Myocyte (in vitro differentiated cells): ENCODE results near the gene THEM4. TPM values are rescaled to one million over a fixed set of nuclear protein-coding genes. Genes with fewer than 3 reads are reported as not detected.
"Not testable (repeated sequence)": the region's sequence is repeated elsewhere in the genome, so short reads cannot be mapped to it uniquely, and the experiment has no call there.

ENCODE experiments used
- DNase-seq: peaks from one replicate; pipeline ENCODE4 v3.0.0-alpha.2; 2012; ENCODE audit warnings: low read depth
- total RNA-seq: library from RNA; depleted of rRNA; stranded (reverse); fragments of >200 nt; gene quantifications from 2 replicates; pipeline ENCODE4 v1.2.3, GENCODE V29; 2014

Gene THEM4
- total RNA-seq, 1 donor from 2014 or later: 12.2 TPM

GRCh38 chr1:151860504-151861187 lies 48.7 kb downstream of the THEM4 start:
- DNase-seq: no peak

DNA sequence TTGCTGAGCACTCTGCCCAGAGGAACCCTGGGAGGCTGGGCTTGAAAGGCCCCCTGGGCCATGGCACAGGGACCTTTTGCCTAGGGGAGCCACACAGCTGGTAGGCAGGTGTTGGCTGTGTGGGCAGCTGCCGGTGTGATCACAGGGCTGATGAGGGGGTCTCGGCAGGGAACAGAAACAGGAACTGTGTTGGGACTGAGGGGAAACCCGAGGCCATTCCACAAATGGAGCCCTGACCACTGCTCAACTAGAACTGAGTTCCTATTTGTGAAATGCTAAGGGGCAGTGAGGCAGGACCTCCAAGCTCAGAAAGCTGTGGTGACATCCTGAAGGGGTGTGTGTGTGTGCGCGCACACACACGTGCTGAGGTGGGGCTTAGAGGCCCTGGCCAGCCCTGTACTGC lies 49.4 kb downstream of the THEM4 start:
- DNase-seq: no peak

GRCh38 chr1:151858886-151859665 lies 50.2 kb downstream of the THEM4 start:
- DNase-seq: no peak

GRCh38 chr1:151858030-151858746 lies 51.1 kb downstream of the THEM4 start:
- no peak for DNase-seq

GRCh38 chr1:151855933-151856332 lies 53.4 kb downstream of the THEM4 start:
- no peak for DNase-seq

DNA sequence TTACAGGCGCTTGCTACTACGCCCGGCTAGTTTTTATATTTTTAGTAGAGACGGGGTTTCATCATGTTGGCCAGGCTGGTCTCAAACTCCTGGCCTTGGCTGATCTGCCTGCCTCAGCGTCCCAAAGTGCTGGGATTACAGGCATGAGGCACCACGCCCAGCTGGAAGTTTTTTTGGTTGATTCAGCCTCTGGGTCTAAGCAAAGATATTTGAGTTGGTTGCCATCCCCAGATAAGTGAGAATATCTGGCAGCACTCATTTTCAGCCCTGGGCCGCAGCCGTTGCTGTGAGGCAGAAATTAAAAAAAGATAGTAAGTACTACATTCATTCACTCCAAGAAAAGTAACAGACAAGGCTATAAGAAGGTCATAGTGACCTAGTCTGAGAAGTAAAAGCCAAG lies 53.8 kb downstream of the THEM4 start:
- DNase-seq: not testable (repeated sequence)

DNA sequence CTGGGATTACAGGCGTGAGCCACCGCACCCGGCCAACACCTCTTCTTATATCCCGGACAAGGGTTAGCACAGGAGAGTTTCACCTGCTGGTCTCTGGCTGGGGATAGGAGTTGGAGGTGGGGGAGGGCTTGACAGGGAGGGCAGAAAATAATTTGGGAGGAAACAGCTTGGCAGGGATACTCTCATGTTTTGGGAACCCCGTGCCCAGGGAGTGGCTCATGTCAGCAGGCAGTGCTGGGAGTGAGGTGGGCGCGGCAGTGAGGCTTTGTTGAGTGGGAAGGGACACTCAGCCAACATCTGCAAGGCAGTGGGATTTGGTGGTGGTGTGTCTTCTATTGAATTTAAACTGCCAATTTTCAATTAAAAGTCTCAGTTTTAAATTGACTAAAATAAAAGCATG lies 54.7 kb downstream of the THEM4 start:
- no peak for DNase-seq

- no peak for DNase-seq
Observed at GRCh38 chr1:151853411-151853943, 55.8 kb downstream of the THEM4 start, which contains the start of gene THEM5. THEM5 (minus strand) TSS chr1:151853712; CDS start chr1:151853565, 147 bp downstream.

- DNase-seq: no peak
Observed at GRCh38 chr1:151852733-151853132, 56.6 kb downstream of the THEM4 start.

- no peak for DNase-seq
Observed at GRCh38 chr1:151851886-151852285, 57.4 kb downstream of the THEM4 start.

GRCh38 chr1:151849871-151850270 lies 59.4 kb downstream of the THEM4 start:
- no peak for DNase-seq

- no peak for DNase-seq
Observed at GRCh38 chr1:151849126-151849525, 60.2 kb downstream of the THEM4 start.

- DNase-seq: peak; percentile 36
Observed at GRCh38 chr1:151847867-151848596, 61.3 kb downstream of the THEM4 start.

DNA sequence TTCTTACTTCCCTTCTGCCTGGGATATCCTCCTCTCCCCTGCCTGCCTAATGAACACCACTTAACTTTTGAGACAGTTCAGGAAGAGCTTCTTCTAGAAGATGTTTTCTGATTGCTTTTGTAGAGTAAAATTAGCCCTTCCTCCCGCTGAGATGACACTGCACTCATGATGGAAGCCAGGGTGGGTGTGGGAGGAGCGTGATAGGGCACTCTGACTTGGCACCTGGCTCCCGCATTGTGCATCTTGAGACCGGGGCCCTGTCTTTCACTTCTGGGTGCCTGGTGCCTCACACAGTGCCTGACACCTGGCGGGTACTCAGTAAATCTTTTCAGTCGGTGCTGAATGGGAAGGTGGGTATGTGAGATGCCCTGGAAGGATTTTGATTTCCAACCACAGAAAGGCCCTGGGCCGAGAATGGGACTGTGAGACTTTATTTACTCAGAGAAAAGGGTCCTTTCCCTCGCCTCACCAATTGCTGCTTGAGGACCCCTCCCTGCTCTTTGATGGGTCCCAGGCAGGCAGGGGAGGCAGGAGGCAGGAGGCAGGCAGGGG lies 62.5 kb downstream of the THEM4 start:
- no peak for DNase-seq

DNA sequence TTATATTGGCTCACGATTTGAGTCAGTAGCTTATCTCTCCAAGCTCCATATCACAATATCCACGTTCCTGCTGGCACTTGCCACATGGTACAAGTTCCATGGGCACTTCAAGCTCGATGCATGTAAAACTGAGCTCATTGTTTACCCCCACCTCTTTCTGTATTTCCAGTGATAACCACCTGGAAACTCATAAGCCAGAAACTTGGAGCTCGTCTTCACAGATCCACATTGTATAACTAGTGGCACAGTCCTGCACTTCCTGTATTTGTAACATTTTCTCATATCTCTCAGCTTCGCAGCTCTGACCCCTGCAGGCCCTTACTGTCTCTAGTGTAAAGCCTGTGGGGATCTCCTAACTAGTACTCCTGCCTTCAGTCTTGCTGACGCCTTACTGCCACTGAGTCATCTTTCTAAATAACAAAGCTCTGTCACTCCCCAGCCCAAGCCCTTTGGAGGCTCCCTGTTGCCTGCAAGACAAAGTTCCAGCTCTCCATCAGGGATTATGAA lies 63.2 kb downstream of the THEM4 start:
- DNase-seq: peak; percentile 75

DNA sequence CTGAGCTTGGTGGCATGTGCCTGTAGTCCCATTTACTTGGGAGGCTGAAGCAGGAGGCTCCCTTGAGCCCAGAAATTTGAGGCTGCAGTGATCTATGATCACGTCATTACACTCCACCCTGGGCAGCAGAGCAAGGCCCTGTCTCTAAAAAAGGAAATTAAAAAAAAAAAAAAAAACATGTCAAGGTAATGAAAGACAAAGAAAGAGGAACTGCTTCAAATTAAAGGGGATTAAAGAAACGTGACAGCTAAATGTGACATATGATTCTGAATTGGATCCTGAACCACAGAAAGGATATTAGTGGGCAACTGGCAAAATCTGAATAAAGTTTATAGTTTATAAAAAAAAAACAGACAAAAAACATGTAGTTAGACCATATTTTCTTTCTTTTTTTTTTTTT lies 65.9 kb downstream of the THEM4 start:
- no peak for DNase-seq

DNA sequence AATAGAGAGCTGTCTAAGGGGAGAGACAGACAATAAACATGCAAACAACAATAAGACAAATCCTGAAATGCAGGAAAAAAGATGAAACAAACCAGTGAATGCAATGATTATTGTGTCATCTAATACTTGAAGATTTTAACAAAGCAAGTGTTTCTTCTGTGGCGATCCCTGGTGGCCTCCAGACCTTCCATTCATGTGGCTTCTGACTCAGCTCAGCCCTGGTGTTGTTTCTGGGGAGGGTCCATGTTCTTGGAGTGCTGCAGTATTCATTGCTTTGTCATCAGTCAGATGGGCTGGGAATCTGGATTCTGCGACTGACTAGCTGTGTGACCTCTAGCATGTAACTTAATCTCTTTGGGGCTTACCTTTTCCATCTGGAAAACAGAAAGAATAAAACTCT lies 68.2 kb downstream of the THEM4 start:
- DNase-seq: peak; percentile 59

GRCh38 chr1:151840421-151840820 lies 68.9 kb downstream of the THEM4 start:
- no peak for DNase-seq

DNA sequence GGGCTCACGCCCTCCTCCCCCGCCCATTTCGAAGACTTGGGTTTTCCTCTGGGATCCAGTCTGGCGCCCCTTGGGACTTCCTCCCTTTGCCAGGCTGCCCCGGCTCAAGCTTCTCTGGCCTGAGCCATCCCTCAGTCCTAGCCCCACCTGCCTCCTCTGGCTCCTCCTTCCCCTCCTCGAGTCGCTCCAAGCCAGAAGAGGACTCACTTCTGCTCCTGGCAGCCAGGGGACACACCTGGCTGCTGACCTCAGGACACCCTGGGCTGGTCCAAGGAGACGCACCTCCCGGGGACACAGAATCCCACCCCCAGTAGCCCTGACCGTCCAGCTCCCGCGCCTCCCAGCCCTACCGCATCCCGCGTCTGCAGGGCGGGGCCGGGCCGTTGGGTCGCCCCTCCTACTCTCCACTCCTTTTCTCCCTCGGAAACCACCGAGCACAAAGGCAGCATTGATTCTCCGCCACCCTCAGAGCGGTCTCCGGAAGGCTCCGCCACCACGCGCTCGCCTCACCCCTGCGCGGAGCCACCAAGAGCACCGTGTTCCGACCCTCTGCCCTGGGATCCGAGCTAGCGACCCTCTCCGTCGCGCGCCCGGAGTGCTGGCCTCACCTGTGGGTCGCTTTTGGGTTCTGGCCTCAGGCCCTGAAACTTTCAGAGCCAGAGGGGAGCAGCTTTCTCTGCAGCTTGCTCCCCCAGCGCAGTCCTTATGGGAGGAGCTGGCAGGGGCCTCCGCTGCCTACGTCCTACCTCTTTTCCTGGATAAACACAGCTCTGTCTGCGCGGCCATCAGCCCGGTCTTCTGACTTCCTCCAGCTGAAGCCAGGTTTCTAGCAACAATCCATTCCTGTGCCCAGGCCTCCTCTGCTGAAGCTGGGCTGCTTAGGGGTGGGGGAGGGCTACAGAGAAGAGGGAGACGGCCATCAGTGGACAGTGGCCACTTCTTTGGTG lies 69.6 kb downstream of the THEM4 start, which contains the start of gene C2CD4D:
Gene C2CD4D (minus strand): TSS at position 364 of the 947 bp plus-strand sequence. CDS start 831 bp downstream, outside the sequence.
- DNase-seq: no peak
